HepG2 (cell line): ENCODE data around the gene ST6GALNAC4. TPM values are rescaled to one million over a fixed set of nuclear protein-coding genes. Genes with fewer than 3 reads are reported as not detected.

Experiments
- ATAC-seq: fragments of 200-7000 bp; cut with Tn5 transposase; 3 replicates; pipeline ENCODE4 v1.9.1; 2020; ENCODE audit warnings: mild to moderate bottlenecking, moderate library complexity
- BruUV-seq: library from RNA; stranded (reverse); fragments of 400-500 nt; replicated peaks from 2 replicates; lab custom pipeline; 2021; lab: Mats Ljungman, UMichigan
- CTCF ChIA-PET: fragments of 300-600 bp; formaldehyde crosslinking; extraction: SDS; loops from one replicate; lab custom pipeline; 2021; ENCODE audit warnings: low total read pairs, inconsistent platforms, low intra/inter-chr PET ratio; lab: Yijun Ruan, JAX
- POLR2A ChIA-PET: fragments of 350-600 bp; sonication (Branson Sonifier 250); formaldehyde crosslinking; loops from one replicate; lab custom pipeline; 2020; ENCODE audit warnings: antibody characterized with exemption, inconsistent platforms; lab: Yijun Ruan, JAX
- DNase-seq: peaks from one replicate; pipeline ENCODE4 v3.0.0-alpha.2; 2015; ENCODE audit warnings: low spot score
- FAIRE-seq: peaks from 3 replicates; lab custom pipeline; 2011; peaks lifted over from hg19 to GRCh38; lab: Jason Lieb, UNC
- H2AFZ ChIP-seq: one replicate; pipeline ENCODE4 v1.6.1; 2011; ENCODE audit warnings: low read length, inconsistent platforms
- H3K27ac ChIP-seq: fragments of 300-600 bp; 3 replicates; pipeline ENCODE4 v1.8.0; 2011; ENCODE audit warnings: mixed run types, mild to moderate bottlenecking, mixed read lengths, low read length, inconsistent platforms; ENCODE audit not compliant: insufficient read depth; ENCODE audit errors: extremely low read length
- H3K27me3 ChIP-seq, 2 experiments: fragments of 200-600 bp in 1 of 2; 2 replicates in 1 of 2; 3 replicates in 1 of 2; pipeline versions ENCODE4 v1.6.0 to v1.8.0; 2011; ENCODE audit warnings: low read length in 2 of 2, mild to moderate bottlenecking in 2 of 2, moderate library complexity in 2 of 2, inconsistent platforms in 1 of 2; ENCODE audit not compliant: insufficient read depth in 2 of 2, control insufficient read depth in 1 of 2
- H3K36me3 ChIP-seq, 2 experiments: fragments of 200-600 bp in 1 of 2; replicated peaks in 1 of 2; 2 replicates in 1 of 2; 3 replicates in 1 of 2; pipeline versions ENCODE4 v1.5.1 to v1.8.0; 2011; ENCODE audit warnings: low read length in 2 of 2, inconsistent platforms in 1 of 2; ENCODE audit not compliant: insufficient read depth in 2 of 2, control insufficient read depth in 1 of 2
- H3K4me1 ChIP-seq: 2 replicates; pipeline ENCODE4 v1.5.1; 2012; ENCODE audit warnings: low read length, inconsistent platforms; ENCODE audit not compliant: insufficient read depth
- H3K4me2 ChIP-seq: 2 replicates; pipeline ENCODE4 v1.6.0; 2011; ENCODE audit warnings: low read depth, low read length, inconsistent platforms
- H3K4me3 ChIP-seq, 3 experiments: fragments of 200-600 bp in 1 of 3; sonication (generic), shearing (Covaris generic) in 1 of 3; replicated peaks in 1 of 3; 2 replicates each; pipeline ENCODE4 v1.5.1; 2011 to 2016; ENCODE audit warnings: low read length in 3 of 3, inconsistent platforms in 2 of 3, low read depth in 2 of 3, mild to moderate bottlenecking in 2 of 3, control low read depth in 1 of 3, mixed read lengths in 1 of 3; ENCODE audit not compliant: insufficient read depth in 1 of 3
- H3K79me2 ChIP-seq: one replicate; pipeline ENCODE4 v1.6.1; 2011; ENCODE audit warnings: low read length, inconsistent platforms; ENCODE audit not compliant: insufficient read depth
- H3K9ac ChIP-seq: 2 replicates; pipeline ENCODE4 v1.6.0; 2011; ENCODE audit warnings: mild to moderate bottlenecking, low read depth, low read length, inconsistent platforms; ENCODE audit not compliant: insufficient read depth
- H3K9me3 ChIP-seq: 2 replicates; pipeline ENCODE4 v1.5.1; 2012; ENCODE audit warnings: mild to moderate bottlenecking, low read length
- H4K20me1 ChIP-seq: 2 replicates; pipeline ENCODE4 v1.6.0; 2011; ENCODE audit warnings: inconsistent platforms, mild to moderate bottlenecking, low read length, moderate library complexity; ENCODE audit not compliant: insufficient read depth
- ARID5B ChIP-seq: IDR thresholded peaks from 2 replicates; pipeline ENCODE4 v1.4.0; 2020; ENCODE audit warnings: mild to moderate bottlenecking, missing genetic modification reagents
- ETS1 ChIP-seq: sonication (generic); formaldehyde crosslinking; IDR thresholded peaks from 2 replicates; pipeline ENCODE4 v1.4.0; 2020; ENCODE audit warnings: missing genetic modification reagents
- FOXA3 ChIP-seq: IDR thresholded peaks from 2 replicates; pipeline ENCODE4 v1.6.1; 2016; ENCODE audit warnings: missing genetic modification reagents, missing compliant biosample characterization
- GATAD2A ChIP-seq: IDR thresholded peaks from 2 replicates; pipeline ENCODE4 v1.6.1; 2016
- HMG20A ChIP-seq: IDR thresholded peaks from 2 replicates; pipeline ENCODE4 v1.6.1; 2016; ENCODE audit warnings: borderline replicate concordance
- SAP130 ChIP-seq: IDR thresholded peaks from 2 replicates; pipeline ENCODE4 v1.6.1; 2016; ENCODE audit warnings: low read depth
- SRF ChIP-seq: IDR thresholded peaks from 2 replicates; pipeline ENCODE4 v1.6.1; 2011; ENCODE audit warnings: mild to moderate bottlenecking, low read depth, low read length, moderate library complexity
- ZBTB21 ChIP-seq: sonication (generic); formaldehyde crosslinking; IDR thresholded peaks from 2 replicates; pipeline ENCODE4 v1.4.0; 2020; ENCODE audit warnings: missing genetic modification reagents
- ZFP36L1 ChIP-seq: sonication (generic); formaldehyde crosslinking; IDR thresholded peaks from 2 replicates; pipeline ENCODE4 v1.8.0; 2022; ENCODE audit warnings: mild to moderate bottlenecking, missing genetic modification reagents, moderate library complexity
- ZKSCAN1 ChIP-seq: fragments of 150-350 bp; IDR thresholded peaks from 2 replicates; pipeline ENCODE4 v1.6.1; 2014; ENCODE audit warnings: low read length
- ZNF724P ChIP-seq: sonication (generic); formaldehyde crosslinking; IDR thresholded peaks from 2 replicates; pipeline ENCODE4 v1.8.0; 2022; ENCODE audit warnings: missing genetic modification reagents, borderline replicate concordance
- ZNF747 ChIP-seq: sonication (generic); formaldehyde crosslinking; IDR thresholded peaks from 2 replicates; pipeline ENCODE4 v1.8.1; 2023; ENCODE audit warnings: missing genetic modification reagents, mild to moderate bottlenecking, borderline replicate concordance
- WGBS: methylation state at CpG from one replicate; pipeline ENCODE4 v1.1.6; 2017; ENCODE audit warnings: low lambda C conversion rate; 5-methylcytosine and 5-hydroxymethylcytosine counted together
- in situ Hi-C: cut with HindIII; loops from 2 replicates; pipeline ENCODE4 v1.10.0; 2017; ENCODE audit warnings: low pct_unique_long_range_greater_than_20kb; ENCODE audit not compliant: extremely low pct_ligation_motif_present
- intact Hi-C: fragments of 100-400 bp; cut with micrococcal nuclease; formaldehyde crosslinking; loops from one replicate; pipeline ENCODE4 v1.10.0; 2022; ENCODE audit not compliant: unreplicated experiment
- polyA plus RNA-seq, 8 experiments: library from polyadenylated mRNA; depleted of rRNA in 3 of 8; stranded (reverse) in 7 of 8; unstranded in 1 of 8; fragments of >200 nt; fragmentation: Illumina TruSeq in 4 of 8; extraction: Trizol in 4 of 8; gene quantifications; 2 replicates each; pipeline versions ENCODE4 v1.2.1 to v1.2.3, GENCODE V29; 2011 to 2016; ENCODE audit warnings: low read depth in 4 of 8, missing spikeins in 1 of 8, mixed read lengths in 1 of 8; ENCODE audit not compliant: insufficient read depth in 1 of 8
- total RNA-seq, 5 experiments: library from RNA; depleted of rRNA; stranded (reverse); fragments of >200 nt; fragmentation: Illumina TruSeq; extraction: Trizol; gene quantifications; 2 replicates each; pipeline ENCODE4 v1.2.3, GENCODE V29; 2016; ENCODE audit warnings: low read depth in 1 of 5
- TF ChIP-seq, protein P1 (sequence below): IDR thresholded peaks from 2 replicates; pipeline ENCODE4 v1.6.1; 2016; ENCODE audit warnings: low read depth

Gene ST6GALNAC4
- total and polyA plus RNA-seq, 2 of the 13 experiments (the other 11 are each of a cell fraction or from before 2014, with no cell fraction given) = 18.8 to 27.7 TPM

DNA sequence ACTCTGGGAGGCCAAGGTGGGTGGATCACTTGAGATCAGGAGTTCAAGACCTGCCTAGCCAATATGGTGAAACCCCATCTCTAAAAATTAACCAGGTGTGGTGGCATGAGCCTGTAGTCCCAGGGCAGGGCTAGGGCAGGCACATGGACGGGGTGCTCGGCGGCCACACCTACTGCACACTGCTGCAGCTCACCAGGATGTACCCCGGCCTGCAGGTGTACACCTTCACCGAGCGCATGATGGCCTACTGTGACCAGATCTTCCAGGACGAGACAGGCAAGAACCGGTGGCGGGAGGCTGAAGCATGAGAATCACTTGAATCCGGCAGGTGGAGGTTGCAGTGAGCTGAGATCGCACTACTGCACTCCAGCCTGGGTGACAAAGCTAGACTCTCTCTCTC is 3.2 kb downstream of the ST6GALNAC4 start (continued):
- TF ChIP-seq ZFP36L1 (CRISPR knock-in tag) (no peak), ZKSCAN1 (no peak), ZNF747 (CRISPR knock-in tag) (no peak), ZNF724P (no peak), HMG20A (no peak)
- TF ChIP-seq, protein P1, sequence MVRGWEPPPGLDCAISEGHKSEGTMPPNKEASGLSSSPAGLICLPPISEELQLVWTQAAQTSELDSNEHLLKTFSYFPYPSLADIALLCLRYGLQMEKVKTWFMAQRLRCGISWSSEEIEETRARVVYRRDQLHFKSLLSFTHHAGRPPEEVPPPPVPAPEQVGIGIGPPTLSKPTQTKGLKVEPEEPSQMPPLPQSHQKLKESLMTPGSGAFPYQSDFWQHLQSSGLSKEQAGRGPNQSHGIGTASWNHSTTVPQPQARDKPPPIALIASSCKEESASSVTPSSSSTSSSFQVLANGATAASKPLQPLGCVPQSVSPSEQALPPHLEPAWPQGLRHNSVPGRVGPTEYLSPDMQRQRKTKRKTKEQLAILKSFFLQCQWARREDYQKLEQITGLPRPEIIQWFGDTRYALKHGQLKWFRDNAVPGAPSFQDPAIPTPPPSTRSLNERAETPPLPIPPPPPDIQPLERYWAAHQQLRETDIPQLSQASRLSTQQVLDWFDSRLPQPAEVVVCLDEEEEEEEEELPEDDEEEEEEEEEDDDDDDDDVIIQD (CRISPR knock-in tag) = no peak
- TF ChIP-seq, all 625 proteins: peak for 0

GRCh38 chr9:127912882-127913281 is 4.0 kb downstream of the ST6GALNAC4 start:
- Histone ChIP-seq H3K9me3 (no peaks in the 10 kb centered on the region), H3K27ac (no peak overlapping the region), H3K9ac (no peak overlapping the region), H3K36me3 (peaks cover 7 to 15% of the 10 kb centered on the region in 2 experiments; a peak in 4 of 5 replicates), H3K4me2 (no peak overlapping the region), H3K4me3 (no peak overlapping the region), H3K4me1 (peaks cover 48% of the 10 kb centered on the region), H2AFZ (no peak overlapping the region), H4K20me1 (no peaks in the 10 kb centered on the region), H3K79me2 (peaks cover 2% of the 10 kb centered on the region), H3K27me3 (no peaks in the 10 kb centered on the region)
- FAIRE-seq = peak; percentile 36
- in situ Hi-C loops = no loop called here
- DNase-seq = no peak
- TF ChIP-seq ARID5B (CRISPR knock-in tag) = peak; percentile 11; the same call in 1 of the 2 replicates
- TF ChIP-seq SRF = peak; percentile 73; the same call in 1 of the 2 replicates
- 0 out of 2 replicates have a peak, but pooled peaks have one; percentile 18 for TF ChIP-seq SAP130 (CRISPR knock-in tag)
- peak; percentile 40; the same call in 1 of the 2 replicates for TF ChIP-seq FOXA3 (CRISPR knock-in tag)
- TF ChIP-seq ETS1 (CRISPR knock-in tag) = no peak
- TF ChIP-seq GATAD2A (CRISPR knock-in tag) = no peak
- peak; percentile 37; the same call in 1 of the 2 replicates for TF ChIP-seq ZBTB21 (CRISPR knock-in tag)
- WGBS = 62% methylated on average over 5 of the region's 5 CpGs
- intact Hi-C loops = no loop called here
- no TSS peak for BruUV-seq
- ATAC-seq = no peak
- POLR2A ChIA-PET = interaction anchor here (2.2 to 7.9 kb wide), 2 partner anchors 8 to 15 kb away, joined by 9 to 78 read pairs; no protein-coding TSS in a partner anchor
- CTCF ChIA-PET = no interaction called here
